GM12865 (cell line): Measurements from ENCODE around the gene TBC1D21.

Experiments used
- DNase-seq: peaks from one replicate; pipeline ENCODE4 v3.0.0; 2010; ENCODE audit warnings: low read depth
- H3K4me3 ChIP-seq: 2 replicates; pipeline ENCODE4 v1.5.1; 2011; ENCODE audit warnings: mild to moderate bottlenecking, low read depth, low read length, control low read depth
- CTCF ChIP-seq: IDR thresholded peaks from 2 replicates; pipeline ENCODE4 v1.5.1; 2011; ENCODE audit warnings: low read length, control low read depth, low read depth, inconsistent platforms; ENCODE audit not compliant: insufficient read depth; ENCODE audit errors: missing control alignments

The TBC1D21 gene

GRCh38 chr15:73866481-73866880, 6.9 kb upstream of the TBC1D21 start:
- TF ChIP-seq CTCF: no peak
- no peak overlapping the region for H3K4me3 ChIP-seq
- no peak for DNase-seq

- H3K4me3 ChIP-seq: no peak overlapping the region
- no peak for TF ChIP-seq CTCF
- DNase-seq: no peak
Measured at GRCh38 chr15:73866881-73867410, 6.4 kb upstream of the TBC1D21 start.

GRCh38 chr15:73867426-73867825, 5.9 kb upstream of the TBC1D21 start:
- no peak overlapping the region for H3K4me3 ChIP-seq
- DNase-seq: no peak
- TF ChIP-seq CTCF: no peak

- no peak for TF ChIP-seq CTCF
- no peak overlapping the region for H3K4me3 ChIP-seq
- DNase-seq: no peak
Measured at GRCh38 chr15:73867956-73868355, 5.4 kb upstream of the TBC1D21 start.

GRCh38 chr15:73869216-73869995, 4.0 kb upstream of the TBC1D21 start:
- no peak for DNase-seq
- no peak for TF ChIP-seq CTCF
- H3K4me3 ChIP-seq: no peak overlapping the region

GRCh38 chr15:73870700-73871408, 2.5 kb upstream of the TBC1D21 start:
- DNase-seq: no peak
- TF ChIP-seq CTCF: no peak
- no peak overlapping the region for H3K4me3 ChIP-seq
